NCI-H2196 treated with DMSO at 0.1 percent for 48 hours (cell line): ENCODE measurements around the gene SPATA4.
"Not testable (repeated sequence)": the region's sequence is repeated elsewhere in the genome, so short reads cannot be mapped to it uniquely, and the experiment has no call there.

Source experiments
- DNase-seq: peaks from one replicate; lab custom pipeline; 2025; ENCODE audit not compliant: unreplicated experiment; lab: John Stamatoyannopoulos, UW

SPATA4 gene

DNA sequence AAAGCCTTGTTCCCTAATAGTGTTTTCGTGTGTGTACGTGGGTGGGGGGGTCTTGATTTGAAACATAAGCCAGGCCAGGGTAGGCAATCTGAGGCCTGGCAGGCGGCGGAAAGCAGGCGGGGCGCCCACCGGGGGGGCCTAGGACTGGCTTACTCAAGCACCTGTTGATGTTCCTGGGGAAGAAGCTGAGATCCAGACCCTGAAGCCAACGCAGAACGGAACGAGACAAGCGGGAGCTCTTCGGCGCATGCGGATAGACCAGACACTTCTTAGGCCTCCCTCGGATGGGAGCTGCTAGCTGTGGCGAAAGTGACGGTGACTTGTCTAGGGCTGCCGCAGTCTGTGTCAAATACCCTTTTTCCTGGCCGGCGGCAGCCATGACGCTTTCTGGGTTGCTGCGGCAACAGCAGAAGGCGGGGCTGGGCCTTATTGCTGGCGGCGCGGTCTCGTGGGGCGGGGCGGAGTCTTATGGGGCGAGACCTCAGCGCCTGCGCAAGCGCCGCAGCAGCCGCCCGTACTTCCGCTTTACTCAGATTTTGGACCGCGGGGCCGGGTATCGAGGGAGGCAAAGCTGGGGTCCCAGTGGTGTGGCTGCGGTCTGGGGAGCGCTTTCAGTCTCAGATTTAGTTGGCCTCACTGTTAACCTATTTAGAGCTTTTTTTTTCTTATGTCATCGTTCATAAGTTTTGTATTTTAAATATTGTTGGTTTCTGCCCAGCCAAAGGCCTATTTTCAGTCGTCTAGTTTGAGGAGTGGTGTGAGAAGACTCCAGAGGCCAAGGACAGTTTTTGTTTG is at the start of gene SPATA4:
Gene SPATA4 (minus strand): TSS at position 402 of the 795 bp plus-strand sequence. CDS start 23 bp downstream, at position 379.
- peak; percentile 73 for DNase-seq

DNA sequence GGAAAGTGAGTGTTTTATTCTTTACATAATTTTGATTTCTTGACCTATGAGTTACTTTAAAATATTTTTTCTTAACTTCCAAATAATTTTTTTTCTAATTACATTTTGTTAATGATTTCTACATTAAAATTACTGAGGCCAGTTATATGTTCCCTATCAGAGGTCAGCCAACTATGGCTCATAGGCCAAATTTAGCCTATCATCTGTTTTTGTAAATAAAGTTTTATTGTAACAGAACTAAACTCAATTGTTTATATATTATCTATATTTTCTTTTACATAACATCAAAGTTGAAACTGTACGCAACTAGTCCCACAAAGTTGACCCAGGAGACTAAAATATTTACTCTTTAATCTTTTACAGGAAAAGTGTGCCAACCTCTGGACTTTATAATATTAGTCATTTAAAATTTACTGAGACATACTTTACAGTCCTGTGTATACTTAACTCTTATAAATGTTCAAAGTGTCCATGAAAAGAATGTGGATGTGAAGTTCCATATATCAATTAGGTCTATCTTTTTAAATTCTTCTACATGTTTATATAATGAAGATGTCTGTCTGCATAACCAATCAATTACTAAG is 47.5 kb upstream of the SPATA4 start:
- DNase-seq, result no peak

DNA sequence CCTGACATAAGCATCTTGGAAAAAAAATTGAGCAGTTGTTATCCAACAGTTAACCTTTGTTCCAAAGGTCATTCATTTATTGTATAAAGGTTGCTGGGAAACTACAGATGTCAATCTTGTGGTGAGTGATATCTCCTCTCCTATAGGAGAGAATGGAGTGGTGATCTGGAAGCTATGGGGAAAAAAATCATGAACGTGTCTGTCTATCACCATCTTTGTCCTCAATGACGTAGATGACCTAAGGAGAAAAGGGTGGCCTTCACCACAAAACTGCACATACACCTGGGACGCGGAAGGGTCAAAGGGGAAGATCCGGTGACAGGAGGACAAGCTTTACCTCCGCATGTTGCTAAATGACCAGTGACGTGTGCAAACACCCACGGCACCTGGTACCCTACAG is 46.3 kb upstream of the SPATA4 start:
- no peak for DNase-seq

DNA sequence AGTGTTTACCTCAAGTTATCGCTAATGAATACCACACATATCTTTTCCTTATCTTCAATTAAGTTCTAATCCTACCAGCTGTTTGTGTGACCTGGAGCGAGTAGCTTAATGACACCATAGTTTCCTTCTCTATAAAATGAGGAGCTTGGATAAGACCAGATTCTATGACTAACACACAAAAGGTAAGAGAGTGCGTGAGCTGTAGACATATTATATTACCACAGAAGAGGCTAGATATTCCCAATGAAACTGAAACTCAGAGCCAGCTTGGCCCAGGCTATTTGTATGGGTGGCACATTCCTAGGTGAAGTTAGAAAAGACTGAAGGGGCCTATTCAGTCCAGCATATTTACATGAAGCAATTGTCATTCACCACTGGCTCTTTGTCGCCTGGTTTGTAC is 43.4 kb upstream of the SPATA4 start:
- DNase-seq, result no peak

DNA sequence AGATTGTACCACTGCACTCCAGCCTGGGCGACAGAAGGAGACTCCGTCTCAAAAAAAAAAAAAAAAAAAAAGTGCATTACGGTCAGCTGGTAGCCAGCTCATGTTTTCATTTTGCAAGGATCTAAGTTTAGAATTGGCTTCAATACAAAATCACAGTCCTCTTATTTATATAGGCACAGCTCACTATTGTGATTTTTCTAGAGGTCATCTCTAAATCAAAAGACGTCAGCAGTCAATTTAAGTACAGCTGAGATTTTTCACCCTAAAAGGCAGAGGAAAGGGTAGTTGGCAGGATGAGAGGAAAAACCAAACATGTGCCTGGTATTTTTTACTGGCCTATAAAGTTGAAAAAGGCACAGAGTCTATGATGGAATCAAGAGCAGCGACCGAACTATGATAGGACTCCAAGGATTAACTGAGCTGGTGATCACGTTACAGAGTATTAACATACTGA is 42.8 kb upstream of the SPATA4 start:
- no peak for DNase-seq

DNA sequence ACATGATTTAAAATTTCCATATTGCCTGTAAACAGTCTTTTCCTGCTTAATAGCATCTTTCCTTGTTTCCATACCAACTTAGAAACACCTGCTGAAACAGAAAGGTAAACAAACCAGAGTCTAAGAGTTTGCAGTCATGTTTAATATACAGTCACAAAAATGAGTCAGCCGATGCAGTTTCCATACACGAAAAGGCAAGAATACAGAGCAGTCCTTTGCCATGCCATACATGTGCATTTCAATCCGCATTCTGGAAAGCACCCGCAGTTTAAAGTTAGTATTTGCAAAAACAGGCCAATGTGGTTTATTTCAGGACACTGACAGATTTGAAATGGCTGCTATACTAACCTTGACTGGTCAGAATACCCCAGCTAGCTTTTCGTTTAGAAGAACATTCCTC is 41.6 kb upstream of the SPATA4 start:
- no peak for DNase-seq

DNA sequence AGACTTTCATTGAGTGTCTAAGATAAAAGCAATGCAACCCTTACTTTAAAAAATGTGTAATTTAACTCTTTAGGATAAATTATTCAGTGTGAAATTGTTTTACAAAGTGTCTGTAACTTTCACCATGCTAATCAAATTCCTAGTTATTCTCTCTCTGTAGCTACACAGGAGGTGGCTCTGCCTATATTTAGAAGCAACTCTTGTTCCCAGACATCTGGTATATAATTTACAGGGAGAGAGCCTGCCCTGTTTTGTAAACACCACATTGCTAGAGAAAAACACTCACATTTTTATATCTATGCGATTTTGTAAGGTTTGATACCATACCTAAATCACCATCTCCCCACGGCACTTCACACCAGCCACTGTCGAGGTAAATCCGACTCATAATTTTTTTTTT is 35.5 kb upstream of the SPATA4 start:
- DNase-seq, result no peak

DNA sequence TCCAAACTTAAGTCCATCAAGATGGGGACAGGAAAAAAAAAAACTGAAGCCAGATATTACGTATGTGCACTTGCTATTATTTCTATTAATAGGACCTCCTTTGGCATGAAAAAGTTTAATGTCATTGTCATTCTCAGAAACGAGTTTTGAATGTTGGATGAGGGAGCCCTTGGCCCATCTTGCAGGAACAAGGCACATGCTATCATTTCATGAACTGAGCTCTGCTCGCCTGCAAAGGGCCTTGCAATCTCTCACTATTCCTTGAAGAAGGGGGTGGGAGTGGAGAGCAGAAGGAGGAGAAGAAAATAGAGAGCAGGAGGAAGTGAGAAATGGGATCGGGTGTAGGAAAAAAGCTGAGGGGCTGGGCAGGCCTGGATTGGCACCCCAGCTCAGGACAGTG is 34.3 kb upstream of the SPATA4 start:
- no peak for DNase-seq

DNA sequence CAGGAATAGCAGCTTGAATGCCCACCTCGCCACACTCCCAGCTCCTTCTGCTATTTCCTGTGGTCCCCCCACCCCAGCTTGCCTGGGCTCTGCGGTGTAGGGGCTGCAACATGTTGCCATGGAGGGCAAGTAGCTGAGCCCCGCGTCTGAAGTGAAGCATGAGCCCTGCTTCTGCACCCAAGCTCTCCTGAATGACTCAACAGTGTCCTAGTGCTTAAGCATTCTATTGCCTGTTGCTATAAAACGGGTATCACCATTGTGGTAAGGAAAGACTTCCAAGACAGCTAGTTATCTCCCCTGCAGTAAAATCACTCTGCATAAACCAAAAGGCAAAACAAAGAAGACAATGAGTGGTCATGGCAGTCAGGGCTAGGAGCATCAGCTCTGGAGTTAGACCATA is 31.4 kb upstream of the SPATA4 start:
- no peak for DNase-seq

DNA sequence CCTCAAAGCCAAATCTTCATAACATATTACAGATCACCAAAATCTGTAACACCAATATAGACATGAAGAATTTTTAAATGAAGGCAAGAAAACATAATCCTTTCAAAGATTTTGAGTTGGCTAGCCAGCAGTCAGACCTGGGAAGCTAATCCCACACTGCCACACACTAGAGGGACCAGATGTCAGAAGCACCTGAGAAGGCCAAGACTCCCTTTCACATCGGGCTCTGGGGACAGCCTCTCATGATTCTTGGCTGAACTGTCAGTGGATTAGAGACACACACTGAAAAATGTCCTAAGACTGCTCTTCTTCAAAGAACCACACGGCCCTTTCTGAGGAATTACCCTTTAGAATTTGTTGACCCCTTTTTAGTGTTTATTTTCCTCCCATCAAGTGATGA is 28.2 kb upstream of the SPATA4 start:
- DNase-seq, result no peak

DNA sequence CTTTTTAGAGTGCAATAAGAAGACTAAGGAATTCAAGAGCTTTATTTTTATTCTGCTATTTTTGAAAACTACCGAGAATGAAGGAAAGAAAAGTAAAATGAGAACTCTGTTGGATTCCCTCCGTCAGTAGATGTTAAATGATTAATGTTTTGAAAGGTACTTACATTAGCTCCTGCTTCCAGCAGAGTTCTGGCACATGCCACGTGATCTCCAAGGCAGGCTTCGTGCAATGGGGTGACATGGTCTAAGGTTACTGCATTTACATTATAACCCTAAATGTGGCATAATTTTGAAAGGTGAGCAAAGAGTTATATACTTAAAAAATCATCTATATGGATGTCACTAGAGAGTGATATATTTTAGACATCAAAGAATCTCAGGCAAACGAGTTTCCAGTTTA is 26.8 kb upstream of the SPATA4 start:
- DNase-seq, result no peak

DNA sequence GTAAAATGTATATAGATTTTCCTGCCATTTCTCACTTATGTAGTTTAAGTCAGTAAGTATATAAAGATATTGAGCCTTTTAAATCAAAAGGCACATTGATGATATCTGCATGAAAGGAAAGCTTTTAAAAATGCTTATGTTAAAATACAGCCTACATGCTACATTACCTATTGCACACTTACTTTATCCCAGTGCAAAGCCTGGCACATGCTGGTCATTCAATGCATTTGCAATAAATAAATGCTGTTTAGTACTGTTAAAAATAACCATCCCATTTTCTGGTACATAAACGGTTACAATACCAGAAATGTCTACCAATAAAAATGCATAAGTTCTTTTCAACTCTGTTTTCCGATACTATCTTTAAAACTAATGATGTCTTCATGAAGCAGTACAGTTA is 22.1 kb upstream of the SPATA4 start:
- DNase-seq, result no peak

DNA sequence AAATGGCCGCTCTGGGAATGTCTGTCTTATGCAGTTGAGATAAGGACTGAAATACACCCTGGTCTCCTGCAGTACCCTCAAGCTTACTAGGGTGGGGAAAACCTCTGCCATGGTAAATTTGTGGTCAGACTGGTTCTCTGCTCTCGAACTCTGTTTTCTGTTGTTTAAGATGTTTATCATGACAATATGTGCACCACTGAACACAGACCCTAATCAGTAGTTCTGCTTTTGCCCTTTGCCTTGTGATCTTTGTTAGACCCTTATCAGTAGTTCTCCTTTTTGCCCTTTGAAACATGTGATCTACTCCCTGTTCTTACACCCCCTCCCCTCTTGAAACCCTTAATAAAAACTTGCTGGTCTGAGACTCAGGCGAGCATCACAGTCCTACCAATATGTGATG is 17.0 kb upstream of the SPATA4 start:
- not testable (repeated sequence) for DNase-seq

DNA sequence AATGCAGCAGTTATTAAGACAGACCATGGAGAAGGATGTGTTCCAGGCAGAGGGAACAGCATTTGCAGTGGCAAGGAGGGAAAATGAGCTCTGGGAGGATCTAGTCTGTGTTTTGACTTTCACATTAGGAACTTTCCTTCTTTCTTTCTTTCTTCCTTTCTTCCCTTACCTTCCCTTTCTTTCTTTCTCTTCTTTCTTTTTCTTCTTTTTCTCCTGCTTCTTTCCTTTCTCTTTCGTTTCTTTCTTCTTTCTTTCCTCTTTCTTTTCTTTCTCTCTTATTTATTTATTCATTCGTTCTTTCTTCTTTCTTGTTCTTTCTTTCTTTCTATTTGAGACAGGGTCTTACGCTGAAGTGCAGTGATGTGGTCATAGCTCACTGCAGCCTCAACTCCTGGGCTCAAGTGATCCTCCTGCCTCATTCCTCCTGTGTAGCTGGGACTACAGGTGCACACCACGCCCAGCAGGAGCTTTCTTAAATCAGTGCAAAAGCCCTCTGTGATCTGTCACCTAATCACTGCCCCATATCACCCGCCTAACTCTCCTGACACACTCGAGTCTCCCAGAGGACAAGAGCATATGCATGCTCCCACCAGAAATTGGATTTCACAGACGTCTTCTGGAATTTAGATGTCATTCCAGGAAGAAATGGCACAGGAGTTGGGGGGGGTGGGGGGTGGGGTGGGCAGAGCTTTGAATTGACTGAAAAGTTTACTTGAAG is 15.4 kb upstream of the SPATA4 start:
- DNase-seq, result no peak

DNA sequence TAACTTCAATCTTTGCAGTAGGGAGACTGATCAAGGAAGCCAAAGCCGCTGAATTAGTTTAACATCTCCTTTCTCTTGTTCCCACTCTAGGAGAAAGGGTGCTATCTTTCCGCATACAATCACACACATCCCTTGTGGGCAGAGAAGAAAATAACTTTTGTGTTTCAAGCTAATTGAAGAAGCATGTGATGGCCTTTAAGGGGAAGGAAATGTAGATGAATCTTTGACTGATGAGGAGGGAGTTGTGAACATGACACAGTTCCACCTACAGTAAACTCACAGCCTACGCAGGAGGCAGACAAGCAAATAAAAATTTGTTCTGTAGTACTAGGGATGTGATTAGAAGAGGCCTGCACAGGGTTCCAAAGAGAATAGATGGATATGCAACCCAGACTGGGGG is 14.7 kb upstream of the SPATA4 start:
- DNase-seq, result no peak

DNA sequence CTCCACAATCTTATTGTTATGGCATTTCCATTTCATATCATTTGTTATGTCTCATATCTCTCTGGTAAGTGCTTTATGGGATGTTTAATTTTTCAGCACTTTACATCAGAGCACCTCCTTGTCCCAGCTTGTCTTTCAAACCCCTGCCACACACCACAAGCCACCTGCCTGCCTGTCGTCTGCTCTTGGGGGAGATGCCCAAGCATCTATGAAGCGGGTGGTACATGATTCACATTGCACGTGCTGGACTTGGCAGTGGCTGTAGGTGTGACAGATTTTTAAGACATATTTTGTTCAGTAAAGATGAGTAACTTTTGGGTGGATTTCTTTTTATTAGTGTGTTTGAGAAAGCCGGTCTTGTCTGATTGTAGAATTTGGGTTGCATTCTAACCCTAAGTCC is 14.2 kb upstream of the SPATA4 start:
- no peak for DNase-seq

DNA sequence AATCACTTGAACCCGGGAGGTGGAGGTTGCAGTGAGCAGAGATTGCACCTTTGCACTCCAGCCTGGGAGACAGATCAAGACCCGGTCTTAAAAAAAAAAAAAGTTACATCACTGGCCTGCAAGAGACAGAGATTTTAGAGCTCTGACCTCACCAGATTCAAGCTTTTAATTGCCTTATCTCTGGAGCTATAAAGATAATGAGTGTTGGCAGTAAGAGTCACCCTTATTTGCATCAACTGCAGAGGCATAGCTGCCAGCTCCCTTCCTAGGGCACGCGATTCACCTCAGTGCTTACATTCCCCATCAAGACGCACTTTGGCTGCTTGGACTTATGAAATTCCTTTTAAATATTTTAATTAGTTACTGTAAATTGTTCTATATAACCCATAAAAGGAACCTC is 12.5 kb upstream of the SPATA4 start:
- no peak for DNase-seq

DNA sequence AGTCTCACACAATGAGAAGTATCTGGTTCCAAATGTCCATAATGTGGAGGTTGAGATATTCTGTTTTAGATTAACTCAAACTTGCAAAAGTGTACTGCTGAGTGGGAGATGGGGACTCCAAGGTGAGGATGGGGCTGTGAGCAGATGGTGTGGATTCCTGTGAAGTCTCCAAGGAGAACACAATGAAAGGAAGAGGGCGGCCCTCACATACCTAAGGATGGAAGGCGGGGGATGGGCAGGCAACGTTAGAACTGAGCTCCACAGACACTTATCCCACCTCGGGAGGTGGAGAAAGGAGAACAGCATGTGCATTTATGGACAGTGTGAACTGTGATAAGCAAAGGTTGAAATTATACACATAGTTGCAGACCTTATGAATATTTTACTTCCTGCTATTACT is 9.9 kb upstream of the SPATA4 start:
- DNase-seq, result no peak

DNA sequence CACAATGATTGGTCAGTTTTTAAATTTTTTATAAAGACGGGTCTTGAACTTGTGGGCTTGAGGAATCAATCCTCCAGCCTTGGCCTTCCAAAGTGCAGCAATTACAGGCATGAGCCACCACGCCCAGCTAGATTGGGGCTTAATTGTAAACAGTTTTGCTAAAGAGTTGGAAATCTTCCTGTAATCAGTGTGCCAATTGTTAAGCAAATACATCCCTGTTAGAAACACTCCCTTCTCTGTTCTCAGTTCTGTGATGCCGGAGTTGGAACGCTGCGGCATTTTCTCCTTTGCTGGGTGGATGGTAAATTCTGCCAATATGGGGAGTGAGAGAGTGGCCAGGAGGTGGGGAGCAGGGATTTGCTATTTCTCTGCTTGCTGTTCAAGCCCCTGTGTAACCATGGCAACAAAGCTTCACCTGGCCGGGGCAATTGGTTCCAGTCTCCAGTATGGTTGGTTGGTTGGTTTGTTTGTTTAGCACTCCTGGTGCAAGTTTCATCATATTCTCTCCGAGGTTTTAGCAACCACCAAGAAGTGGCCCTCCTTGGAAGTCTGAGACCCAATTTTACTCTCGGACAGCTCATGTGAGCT is 3.0 kb upstream of the SPATA4 start:
- peak; percentile 15 for DNase-seq

DNA sequence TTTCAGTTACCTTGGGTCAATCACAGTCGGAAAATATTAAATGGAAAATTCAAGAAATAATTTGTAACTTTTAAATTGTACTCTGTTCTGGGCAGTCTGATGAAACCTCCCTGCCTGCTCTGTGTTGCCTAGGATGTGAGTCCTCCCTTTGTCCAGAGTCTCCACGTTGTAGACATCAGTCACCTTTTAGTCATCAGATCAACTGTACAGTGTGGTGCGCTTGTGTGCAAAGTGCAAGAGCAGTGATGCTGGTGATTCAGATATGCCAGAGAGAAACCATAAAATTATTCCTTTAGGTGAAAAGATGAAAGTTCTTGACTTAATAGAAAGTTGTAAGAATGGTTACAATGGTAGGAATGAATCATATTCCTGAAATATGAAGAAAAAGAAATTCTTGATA is 1.4 kb downstream of the SPATA4 start:
- no peak for DNase-seq

DNA sequence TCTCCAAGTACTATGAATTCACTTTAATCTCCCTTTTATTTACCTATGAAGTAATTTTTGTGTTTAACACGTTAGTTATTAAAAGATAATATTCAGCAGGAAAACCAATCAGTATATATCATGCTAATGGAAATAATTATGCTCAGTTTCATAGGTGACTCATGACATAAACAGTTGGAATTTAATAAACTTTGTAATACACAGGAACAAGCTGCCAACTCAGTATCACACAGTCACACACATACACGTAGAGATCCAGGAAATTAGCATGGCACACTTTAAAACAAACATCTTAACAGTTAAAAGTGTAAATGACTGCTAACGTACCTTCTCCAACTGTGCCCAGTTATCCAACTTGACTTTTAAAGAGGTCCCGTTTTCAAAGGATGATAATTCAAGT is 2.3 kb downstream of the SPATA4 start:
- DNase-seq, result no peak

DNA sequence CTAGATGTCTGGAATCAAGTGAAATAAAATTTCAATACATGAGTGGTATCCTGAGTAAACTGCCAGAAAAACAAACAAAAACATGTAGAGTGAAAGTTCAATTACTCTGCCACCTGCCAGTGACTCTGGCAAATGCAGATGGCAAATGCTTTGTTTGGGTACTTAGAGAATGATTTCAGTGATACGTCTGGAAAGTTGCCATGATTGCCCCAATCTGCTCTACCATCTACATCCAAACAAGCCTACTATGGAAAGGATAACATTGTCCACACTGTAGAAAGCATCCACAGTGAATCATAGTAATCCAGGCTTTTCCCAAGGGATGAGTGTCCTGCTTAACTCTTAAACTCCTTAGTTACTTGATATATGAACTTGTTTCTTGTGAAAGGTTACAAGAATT is 3.4 kb downstream of the SPATA4 start:
- peak; percentile 28 for DNase-seq
